PC-9 (cell line): Measurements from ENCODE around the gene ATP7B. TPM values are rescaled to one million over a fixed set of nuclear protein-coding genes. Genes with fewer than 3 reads are reported as not detected.

ENCODE experiments used
- BruUV-seq: library from RNA; stranded (reverse); fragments of 400-500 nt; replicated peaks from 2 replicates; lab custom pipeline; 2021; lab: Mats Ljungman, UMichigan
- CTCF ChIA-PET: fragments of 300-600 bp; sonication (Branson Sonifier 250); formaldehyde crosslinking; loops from one replicate; lab custom pipeline; 2022; ENCODE audit warnings: antibody characterized with exemption; lab: Charles Lee
- POLR2A ChIA-PET: fragments of 300-600 bp; sonication (Branson Sonifier 250); formaldehyde crosslinking; loops from one replicate; lab custom pipeline; 2022; ENCODE audit warnings: antibody characterized with exemption; ENCODE audit not compliant: unreplicated experiment; lab: Charles Lee
- DNase-seq, 2 experiments: peaks; one replicate each; pipeline versions ENCODE4 v3.0.0 to v3.0.0-alpha.2; 2015 to 2022; ENCODE audit warnings: mixed read lengths in 1 of 2
- H2AFZ ChIP-seq: fragments of 200-600 bp; sonication (generic); 2 replicates; pipeline ENCODE4 v1.8.1; 2017; ENCODE audit warnings: antibody characterized with exemption
- H3F3A ChIP-seq: fragments of 200-600 bp; sonication (generic); 2 replicates; pipeline ENCODE4 v1.8.1; 2017; ENCODE audit warnings: antibody characterized with exemption, mild to moderate bottlenecking, low read depth; ENCODE audit not compliant: insufficient read depth
- H3K27ac ChIP-seq: fragments of 200-600 bp; sonication (generic); 2 replicates; pipeline ENCODE4 v1.6.1; 2016; ENCODE audit warnings: mixed run types
- H3K27me3 ChIP-seq: fragments of 200-600 bp; sonication (generic); 2 replicates; pipeline ENCODE4 v1.6.1; 2016; ENCODE audit warnings: low read depth, mixed run types; ENCODE audit not compliant: insufficient read depth
- H3K36me3 ChIP-seq: fragments of 200-600 bp; sonication (generic); 2 replicates; pipeline ENCODE4 v1.6.1; 2016; ENCODE audit warnings: low read depth, mixed run types
- H3K4me1 ChIP-seq: fragments of 200-600 bp; sonication (generic); replicated peaks from 2 replicates; pipeline ENCODE4 v1.6.1; 2016; ENCODE audit warnings: mixed run types; ENCODE audit not compliant: insufficient read depth
- H3K4me2 ChIP-seq: fragments of 200-600 bp; sonication (generic); 2 replicates; pipeline ENCODE4 v1.6.1; 2017; ENCODE audit warnings: mixed run types
- H3K4me3 ChIP-seq: fragments of 200-600 bp; sonication (generic); 2 replicates; pipeline ENCODE4 v1.6.1; 2016; ENCODE audit warnings: mixed run types
- H3K79me2 ChIP-seq: fragments of 200-600 bp; sonication (generic); 2 replicates; pipeline ENCODE4 v1.6.1; 2017; ENCODE audit warnings: low read depth, mixed run types
- H3K9me2 ChIP-seq: fragments of 200-600 bp; sonication (generic); 2 replicates; pipeline ENCODE4 v1.8.1; 2017; ENCODE audit warnings: mild to moderate bottlenecking; ENCODE audit not compliant: insufficient read depth
- H3K9me3 ChIP-seq: fragments of 200-600 bp; sonication (generic); 2 replicates; pipeline ENCODE4 v1.8.1; 2016; ENCODE audit warnings: low read depth; ENCODE audit not compliant: insufficient read depth
- H4K20me1 ChIP-seq: fragments of 200-600 bp; sonication (generic); 2 replicates; pipeline ENCODE4 v1.8.1; 2017; ENCODE audit not compliant: insufficient read depth
- CTCF ChIP-seq: fragments of 200-600 bp; sonication (generic); conservative IDR thresholded peaks from 2 replicates; pipeline ENCODE4 v1.6.1; 2017; ENCODE audit warnings: mixed run types, antibody characterized with exemption, mild to moderate bottlenecking, moderate library complexity
- EZH2 ChIP-seq: fragments of 200-600 bp; sonication (generic); IDR thresholded peaks from 2 replicates; pipeline ENCODE4 v1.8.0; 2017; ENCODE audit warnings: antibody characterized with exemption, low read depth
- intact Hi-C: fragments of 100-400 bp; cut with micrococcal nuclease; formaldehyde crosslinking; loops from one replicate; pipeline ENCODE4 v1.10.0; 2022; ENCODE audit not compliant: unreplicated experiment
- total RNA-seq: library from RNA; stranded (reverse); gene quantifications from 2 replicates; pipeline ENCODE4 v1.2.3, GENCODE V29; 2021

Gene ATP7B
- total RNA-seq, 1 experiment from 2014 or later: 1.2 TPM

DNA sequence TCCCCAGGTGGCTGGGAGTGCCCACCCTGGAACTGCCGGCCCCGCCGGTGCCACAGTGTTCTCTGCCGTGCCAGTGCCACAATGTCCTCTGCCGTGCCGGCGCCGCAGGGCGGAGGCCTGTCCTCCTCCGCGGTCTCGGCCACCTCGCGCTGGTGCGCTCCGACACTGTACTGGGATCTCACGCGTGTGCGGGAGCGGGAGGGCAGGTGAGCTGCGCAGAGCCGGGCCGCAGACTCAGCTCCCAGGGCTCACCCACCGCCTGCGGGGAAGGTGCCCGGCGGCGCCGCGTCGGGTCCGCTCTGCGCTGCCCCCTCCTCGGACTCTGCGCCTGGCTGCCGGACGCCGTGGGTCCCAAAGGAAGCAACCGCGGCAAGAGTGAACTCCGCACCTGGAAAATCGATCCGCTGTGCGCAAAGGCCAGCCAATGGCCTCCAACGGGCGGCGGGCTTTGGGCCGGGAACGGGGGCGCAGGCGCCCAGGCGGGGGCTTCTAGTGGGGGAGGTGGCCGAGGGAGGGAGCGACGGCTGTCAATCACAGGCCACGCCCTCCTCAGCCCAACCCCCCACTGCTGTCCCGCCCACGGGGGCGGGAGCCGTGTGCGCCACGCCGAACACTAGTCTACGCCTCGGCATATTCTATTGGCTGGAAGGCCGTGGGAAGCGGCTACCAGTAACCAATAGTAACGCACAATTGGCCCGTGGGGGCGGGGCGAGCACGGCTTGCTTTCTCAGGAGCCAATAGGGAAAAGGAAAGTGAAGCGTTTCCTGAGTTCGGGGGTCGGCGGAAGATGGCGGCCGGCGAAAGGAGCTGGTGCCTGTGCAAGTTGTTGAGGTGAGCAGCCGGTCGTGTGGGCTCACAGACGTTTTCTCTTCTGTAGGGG, 622 bp upstream of the ATP7B start, which contains the start of gene ALG11:
Gene ALG11 (plus strand): TSS at position 767 of the 880 bp plus-strand sequence. CDS start 21 bp downstream, at position 788.
- H2AFZ ChIP-seq: peak within 1 kb of the TSS; percentile 98
- peak; percentile 93 to 99 for DNase-seq
- H3K27ac ChIP-seq: peak within 1 kb of the TSS; percentile 41
- peaks cover 9% of the 10 kb centered on the region for H3K4me1 ChIP-seq
- peak within 1 kb of the TSS; percentile 84 for H3K4me2 ChIP-seq
- intact Hi-C loops: loop anchor here (5.0 kb wide), 1 partner anchor 440 kb away; the partner anchor contains the start of gene VPS36
- H3F3A ChIP-seq: no peaks in the 10 kb centered on the region
- peaks cover 38% of the 10 kb centered on the region for H3K79me2 ChIP-seq
- H3K27me3 ChIP-seq: peaks cover 4% of the 10 kb centered on the region; the same call in 1 of the 2 replicates
- no TSS peak for BruUV-seq
- ChIA-PET POLR2A (interaction anchor here (0.6 kb wide), 2 partner anchors 214 to 573 kb away, joined by 3 to 5 read pairs; no protein-coding TSS in a partner anchor), CTCF (no interaction called here)
- no peaks in the 10 kb centered on the region for H3K36me3 ChIP-seq
- peak within 1 kb of the TSS; percentile 97 for H3K4me3 ChIP-seq
- no peak for TF ChIP-seq EZH2
- no peak for TF ChIP-seq CTCF
- H4K20me1 ChIP-seq: no peaks in the 10 kb centered on the region
- no peaks in the 10 kb centered on the region for H3K9me3 ChIP-seq
- no peaks in the 10 kb centered on the region for H3K9me2 ChIP-seq

- CTCF ChIA-PET: no interaction called here
Measured at GRCh38 chr13:52009946-52010345, 1.3 kb downstream of the ATP7B start.

More at GRCh38 chr13:52009946-52010345, 1.3 kb downstream of the ATP7B start:
- H3K27me3 ChIP-seq: peaks cover 4% of the 10 kb centered on the region; the same call in 1 of the 2 replicates
- intact Hi-C loops: loop anchor here (5.0 kb wide), 1 partner anchor 442 kb away; the partner anchor contains the start of gene VPS36
- peaks cover 27% of the 10 kb centered on the region for H3K79me2 ChIP-seq
- no TSS peak for BruUV-seq
- H3K9me2 ChIP-seq: no peaks in the 10 kb centered on the region
- H3K36me3 ChIP-seq: no peaks in the 10 kb centered on the region
- peaks cover 9% of the 10 kb centered on the region for H3K4me1 ChIP-seq
- no peak overlapping the region for H3K27ac ChIP-seq
- no peaks in the 10 kb centered on the region for H4K20me1 ChIP-seq
- DNase-seq: no peak
- H3F3A ChIP-seq: no peaks in the 10 kb centered on the region
- POLR2A ChIA-PET: no interaction called here
- H2AFZ ChIP-seq: no peak overlapping the region
- no peak overlapping the region for H3K4me3 ChIP-seq
- H3K4me2 ChIP-seq: no peak overlapping the region
- TF ChIP-seq EZH2 (no peak), CTCF (no peak)
- H3K9me3 ChIP-seq: no peaks in the 10 kb centered on the region
